NK-92 treated with Interleukin-12 subunit alpha and Interleukin-12 subunit beta, amount 100 ng/mL, for 24 hours (cell line): Measurements from ENCODE around the gene SYNM.
"Not testable (repeated sequence)": the region's sequence is repeated elsewhere in the genome, so short reads cannot be mapped to it uniquely, and the experiment has no call there.

Experiments
- DNase-seq: peaks from one replicate; lab custom pipeline; 2025; lab: John Stamatoyannopoulos, UW

Gene SYNM

DNA sequence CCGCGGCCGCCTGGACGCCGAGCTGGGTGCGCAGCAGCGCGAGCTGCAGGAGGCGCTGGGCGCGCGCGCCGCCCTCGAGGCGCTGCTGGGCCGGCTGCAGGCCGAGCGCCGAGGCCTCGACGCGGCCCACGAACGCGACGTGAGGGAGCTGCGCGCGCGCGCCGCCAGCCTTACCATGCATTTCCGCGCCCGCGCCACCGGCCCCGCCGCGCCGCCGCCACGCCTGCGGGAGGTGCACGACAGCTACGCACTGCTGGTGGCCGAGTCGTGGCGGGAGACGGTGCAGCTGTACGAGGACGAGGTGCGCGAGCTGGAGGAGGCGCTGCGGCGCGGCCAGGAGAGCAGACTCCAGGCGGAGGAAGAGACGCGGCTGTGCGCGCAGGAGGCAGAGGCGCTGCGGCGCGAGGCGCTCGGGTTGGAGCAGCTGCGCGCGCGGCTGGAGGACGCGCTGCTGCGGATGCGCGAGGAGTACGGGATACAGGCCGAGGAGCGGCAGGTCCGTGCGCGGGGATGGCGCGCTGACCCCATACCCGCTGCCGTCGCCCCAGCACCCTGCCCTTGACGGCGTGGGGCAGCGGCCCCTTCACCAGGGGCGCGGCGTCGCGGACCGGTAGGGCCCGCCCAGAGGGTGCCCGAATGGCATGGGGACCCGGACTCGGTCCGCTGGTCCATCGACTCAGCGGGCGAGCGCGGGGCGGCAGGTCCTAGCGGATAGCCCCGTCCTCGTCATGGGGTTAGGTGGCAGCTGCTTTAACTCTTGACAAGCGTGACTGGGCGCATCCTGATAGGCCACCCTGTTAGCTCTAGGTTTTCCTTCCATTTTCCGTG, 848 bp downstream of the SYNM start:
- DNase-seq, result no peak

DNA sequence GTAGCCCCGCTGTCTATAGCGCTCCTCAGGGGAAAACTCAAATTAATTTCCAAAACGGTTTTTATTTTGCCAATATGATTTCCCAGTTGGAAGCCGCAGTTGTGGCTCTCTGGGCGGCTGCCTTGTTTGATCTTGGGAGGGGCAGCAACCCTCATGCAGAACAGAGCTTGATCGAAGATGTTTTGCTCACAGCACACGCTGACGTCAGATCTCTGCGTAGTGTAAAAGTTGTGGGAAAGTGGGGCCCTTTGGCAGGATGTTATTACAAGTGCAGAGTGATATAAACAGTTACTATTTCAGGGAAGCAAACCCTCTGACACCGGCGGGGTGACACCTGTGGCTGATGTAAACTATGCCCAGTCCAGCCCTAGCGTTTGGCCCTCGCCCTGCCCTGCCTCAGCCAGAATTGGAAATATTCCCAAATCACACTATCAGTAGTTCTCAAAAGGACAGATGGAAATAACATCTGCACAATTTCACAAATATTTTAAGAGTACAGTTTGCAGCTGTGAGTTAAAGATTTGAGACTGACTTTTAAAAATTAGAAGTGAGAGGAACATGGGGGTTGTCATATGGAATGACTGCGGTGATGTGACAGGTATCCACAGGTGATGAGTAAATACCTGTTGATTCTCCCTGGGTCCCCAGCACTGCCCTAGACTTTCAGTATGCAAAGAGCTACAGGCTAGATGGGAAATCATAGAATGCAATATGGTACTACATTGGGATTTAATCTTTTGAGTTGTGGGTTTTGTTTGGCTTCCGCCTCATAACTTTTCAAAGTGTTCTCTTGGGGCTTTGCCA, 1.7 kb downstream of the SYNM start:
- DNase-seq, result no peak

DNA sequence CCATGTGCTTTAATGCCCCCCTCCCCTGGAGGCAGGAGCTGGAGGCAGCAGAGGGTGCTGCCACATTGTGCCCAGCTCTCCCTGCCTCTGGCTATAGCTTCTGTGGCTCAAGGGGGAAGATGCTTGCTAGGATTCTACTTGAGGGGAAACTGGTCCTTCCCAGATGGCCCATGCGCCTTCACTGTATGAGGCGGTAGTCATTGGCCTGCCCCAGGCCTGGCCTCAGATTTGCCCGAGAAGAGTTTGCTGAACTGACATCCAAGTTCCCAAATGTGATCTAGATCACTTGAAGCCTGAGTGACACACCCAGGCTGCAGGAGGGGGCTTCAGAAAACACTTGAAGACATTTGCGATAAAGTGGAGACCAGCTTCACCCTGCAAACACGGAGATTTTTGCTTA, 4.1 kb downstream of the SYNM start:
- no peak for DNase-seq

DNA sequence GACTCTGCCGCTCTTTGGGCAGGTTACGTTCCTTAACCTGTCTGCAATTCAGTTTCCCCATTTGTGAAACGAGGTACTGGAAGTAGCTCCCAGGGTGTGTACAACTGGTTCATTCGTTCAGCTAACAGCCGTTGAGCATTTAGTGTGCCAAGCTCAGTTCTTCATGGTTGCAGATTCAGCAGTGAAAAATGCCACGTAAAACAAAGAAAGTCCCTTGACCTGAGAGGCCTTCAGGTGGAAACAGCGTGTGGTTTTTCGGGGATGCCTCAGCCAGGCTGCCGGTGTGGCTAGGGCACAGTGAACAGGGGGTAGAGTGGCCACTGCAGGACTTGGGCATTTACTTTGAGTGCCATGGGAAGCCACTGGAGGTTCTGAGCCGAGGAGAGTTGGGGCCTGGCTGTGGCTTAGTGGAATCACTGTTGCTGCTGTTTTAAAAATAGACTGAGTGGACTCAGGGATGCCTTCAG, 4.7 kb downstream of the SYNM start:
- no peak for DNase-seq

DNA sequence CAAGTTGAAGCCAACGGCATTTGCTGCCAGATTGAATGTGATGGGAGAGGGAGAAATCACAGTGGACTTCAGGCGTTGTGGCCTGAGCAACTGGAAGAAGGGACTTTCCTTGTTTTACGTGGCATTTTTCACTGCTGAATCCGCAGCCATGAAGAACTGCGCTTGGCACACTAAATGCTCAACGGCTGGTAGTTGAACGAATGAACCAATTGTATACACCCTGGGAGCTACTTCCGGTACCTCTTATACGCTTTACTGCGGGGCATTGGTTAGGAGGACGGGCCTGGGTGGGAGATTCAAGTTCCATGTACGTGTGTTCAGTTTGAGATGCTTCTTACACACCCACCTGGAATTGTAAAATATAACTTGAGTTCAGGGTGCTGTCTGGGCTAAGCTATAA, 5.2 kb downstream of the SYNM start:
- DNase-seq, result no peak

DNA sequence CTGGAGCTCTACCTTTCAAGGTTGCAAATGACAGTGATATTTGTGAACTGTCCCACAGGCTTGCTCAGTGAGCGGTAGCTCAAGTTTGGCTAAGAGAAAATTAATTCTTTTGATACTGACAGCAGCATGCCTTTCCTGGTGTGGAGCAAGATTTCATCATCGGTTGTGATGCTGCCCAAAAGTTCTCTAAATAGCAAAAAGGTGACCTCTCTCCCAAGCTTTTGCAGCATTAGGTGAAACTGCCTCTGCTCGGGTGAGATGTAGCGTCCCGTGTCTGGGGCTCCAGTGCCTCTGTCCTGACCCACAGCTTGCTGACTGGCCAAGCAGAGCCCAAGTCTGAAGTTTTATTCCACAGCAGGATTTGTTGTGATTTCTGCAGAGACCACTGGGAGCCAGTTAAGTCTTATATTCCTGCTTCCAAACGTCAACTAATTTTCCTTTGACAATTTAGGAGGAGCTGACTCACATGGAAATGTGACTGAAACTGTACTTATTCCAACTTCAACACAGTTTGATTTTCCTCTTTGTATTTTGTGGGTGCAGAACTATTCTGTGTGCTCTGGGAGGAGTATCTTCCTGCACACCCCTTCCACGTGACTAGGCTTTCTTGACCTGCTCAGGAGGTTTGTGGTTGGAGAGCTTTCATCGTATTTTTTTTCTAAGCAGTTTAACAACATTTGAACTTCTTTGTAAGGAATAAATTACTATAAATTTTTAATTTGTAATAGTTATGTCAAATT, 5.9 kb downstream of the SYNM start:
- DNase-seq, result no peak

DNA sequence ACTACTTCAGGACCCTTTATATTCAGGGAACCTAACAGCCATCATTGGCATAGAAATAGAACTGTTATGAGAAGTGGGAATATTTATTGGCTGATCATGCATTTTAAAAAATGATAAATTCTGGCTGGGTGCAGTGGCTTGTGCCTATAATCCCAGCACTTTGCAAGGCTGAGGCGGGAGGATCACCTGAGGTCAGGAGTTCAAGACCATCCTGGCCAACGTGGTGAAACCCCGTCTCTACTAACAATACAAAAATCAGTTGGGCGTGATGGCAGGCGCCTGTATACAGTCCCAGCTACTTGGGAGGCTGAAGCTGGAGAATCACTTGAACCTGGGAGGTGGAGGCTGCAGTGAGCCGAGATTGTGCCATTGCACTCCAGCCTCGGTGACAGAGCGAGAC, 6.8 kb downstream of the SYNM start:
- not testable (repeated sequence) for DNase-seq

DNA sequence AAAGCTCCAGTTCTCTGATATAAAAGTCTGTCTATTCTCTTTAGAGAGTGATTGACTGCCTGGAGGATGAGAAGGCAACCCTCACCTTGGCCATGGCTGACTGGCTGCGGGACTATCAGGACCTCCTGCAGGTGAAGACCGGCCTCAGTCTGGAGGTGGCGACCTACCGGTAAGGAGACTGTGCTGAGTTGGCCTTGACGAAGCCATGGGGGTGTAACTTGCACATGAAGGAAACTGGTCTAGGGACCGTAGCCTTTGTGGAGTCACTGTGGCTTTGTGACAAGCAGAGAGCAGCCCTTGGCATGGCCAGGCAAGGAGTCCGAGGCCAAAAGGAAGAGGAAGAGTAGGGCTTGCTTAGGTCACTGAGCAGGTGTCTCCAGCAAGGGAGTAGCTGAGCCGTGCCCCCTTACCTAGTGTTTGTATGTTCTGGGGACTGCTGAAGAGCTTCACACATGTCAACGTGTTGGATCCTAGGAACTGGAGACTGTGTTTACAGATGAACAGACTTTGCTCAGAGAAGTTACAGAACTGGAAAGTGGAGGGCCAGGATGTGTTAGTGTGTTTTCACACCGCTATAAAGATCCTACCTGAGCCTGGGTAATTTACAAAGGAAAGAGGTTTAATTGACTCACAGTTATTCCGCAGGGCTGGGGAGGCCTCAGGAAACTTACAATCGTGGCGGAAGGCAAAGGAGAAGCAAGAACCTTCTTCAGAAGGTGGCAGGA, 8.8 kb downstream of the SYNM start:
- no peak for DNase-seq

DNA sequence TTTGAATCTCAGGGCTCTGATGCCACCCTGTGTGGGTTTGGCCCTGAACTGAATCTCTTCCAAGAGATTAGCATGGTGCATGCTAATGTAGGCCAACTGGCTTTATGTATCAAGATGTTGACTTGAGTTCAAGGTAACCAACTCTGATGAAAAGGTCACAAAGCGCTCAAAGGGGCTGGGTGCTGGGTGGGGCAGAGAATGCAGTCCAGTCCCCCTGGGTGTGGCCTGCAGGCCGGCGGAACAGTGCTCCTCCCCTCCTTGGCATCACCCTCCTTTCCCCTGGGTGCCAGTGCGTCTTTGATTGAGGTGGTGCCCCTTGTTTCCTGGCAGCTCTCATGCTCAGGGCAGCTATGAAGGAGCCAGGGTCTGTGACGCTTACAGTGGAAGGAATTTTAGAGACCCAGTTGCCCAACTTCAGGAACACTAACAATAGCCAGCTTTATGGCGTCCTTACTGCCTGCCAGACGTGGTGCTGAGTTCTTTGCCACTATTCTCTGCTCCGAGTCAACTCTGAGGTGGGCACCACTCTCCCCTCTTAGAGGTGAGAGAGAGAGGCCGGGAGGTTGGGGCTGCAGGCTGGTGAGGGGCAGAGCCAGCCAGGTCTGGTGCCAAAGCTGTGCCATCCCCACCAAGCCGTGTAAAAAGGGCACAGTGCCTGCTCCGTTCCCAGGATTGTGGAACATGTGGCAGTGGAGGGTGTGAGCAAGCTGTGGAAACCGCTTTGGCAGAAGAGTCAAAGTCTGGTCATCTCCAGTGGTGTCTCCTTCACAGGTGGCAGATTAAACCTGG, 9.8 kb downstream of the SYNM start:
- no peak for DNase-seq

DNA sequence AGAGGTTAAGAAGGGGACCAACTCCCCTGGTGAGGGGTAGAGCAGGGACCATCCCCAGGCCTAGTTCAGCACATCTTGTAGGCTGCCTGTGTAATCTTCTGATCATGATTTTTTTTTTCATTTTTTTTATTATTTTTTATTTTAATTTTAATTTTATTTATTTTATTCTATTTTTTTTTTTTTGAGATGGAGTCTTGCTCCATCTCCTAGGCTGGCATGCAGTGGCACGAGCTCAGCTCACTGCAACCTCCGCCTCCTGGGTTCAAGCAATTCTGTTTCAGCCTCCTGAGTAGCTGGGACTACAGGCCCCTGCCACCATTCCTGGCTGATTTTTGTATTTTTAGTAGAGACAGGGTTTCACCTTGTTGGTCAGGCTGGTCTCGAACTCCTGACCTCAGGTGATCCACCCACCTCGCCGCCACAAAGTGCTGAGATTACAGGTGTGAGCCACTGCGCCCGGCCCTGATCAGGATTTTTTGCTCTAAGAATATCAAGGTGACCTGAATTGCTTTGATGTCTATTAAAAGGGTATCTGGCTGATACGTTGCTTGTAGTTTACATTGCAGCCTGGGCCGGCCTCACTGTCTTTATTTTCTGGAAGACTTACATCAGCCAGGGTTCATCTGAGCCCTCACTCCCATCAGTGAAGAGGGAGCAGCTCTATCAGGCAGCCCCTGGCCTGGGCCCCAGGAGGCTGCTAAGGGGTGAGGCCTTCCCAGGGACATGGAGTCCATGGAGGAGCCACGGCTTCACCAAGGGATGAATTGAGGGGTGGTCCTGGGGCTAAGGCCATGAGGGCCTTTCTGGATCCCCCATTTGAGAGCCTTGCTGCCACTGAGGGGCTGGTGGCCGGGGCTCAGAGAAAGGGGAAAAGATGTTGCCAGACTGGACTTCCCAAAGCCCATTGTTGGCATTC, 10.7 kb downstream of the SYNM start:
- DNase-seq, result no peak

DNA sequence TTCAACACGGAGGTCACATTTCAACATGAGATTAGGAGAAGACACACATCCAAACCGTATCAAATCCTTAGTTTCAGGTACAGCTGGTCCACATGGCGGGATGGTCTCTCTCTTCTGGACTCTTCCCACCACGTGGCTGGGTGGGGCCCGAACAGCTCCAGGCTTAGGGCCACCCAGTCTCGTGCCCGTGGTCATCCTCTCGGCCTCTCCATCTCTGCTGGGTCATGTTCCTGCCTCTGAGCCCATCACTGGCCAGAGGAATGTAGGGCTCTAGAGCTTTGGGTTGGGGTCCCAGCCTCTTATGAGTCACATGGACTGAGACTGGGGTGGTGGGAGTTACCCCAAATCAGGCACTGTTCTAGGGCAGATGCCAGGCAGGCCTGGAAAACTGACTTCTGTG, 12.2 kb downstream of the SYNM start:
- DNase-seq, result no peak

DNA sequence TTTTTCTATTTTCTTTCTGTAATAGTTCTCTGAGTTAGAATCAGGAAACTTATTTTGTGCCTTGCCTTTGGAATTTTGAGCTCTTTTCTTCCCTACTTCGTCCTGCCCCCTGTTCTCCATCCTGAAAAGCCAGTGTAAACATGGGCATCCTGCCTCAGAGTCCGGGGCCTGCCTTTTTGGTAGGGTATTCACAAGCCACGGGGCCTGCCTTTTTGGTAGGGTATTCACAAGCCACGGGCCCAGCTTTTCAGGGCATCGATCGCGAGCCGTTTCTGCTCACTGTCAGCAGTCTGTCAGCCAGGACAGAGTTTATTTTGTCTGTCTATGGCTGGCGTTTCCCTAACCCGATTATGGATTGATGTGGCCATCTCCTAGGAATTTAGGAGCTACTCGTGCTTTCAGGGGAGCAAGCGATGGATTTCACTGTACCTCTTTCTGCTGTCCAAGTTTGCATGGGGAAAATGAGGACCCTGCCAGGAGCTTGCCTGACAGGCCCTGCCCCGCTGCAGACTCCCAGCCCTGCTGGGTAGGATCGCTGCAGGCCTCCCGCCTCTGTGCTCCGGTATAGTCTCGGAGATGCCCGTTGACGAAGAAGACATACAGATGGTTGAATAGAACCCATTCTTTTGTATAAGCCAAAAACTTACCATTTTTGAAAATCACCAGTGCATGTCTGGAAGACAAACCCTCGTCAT, 12.8 kb downstream of the SYNM start:
- no peak for DNase-seq

DNA sequence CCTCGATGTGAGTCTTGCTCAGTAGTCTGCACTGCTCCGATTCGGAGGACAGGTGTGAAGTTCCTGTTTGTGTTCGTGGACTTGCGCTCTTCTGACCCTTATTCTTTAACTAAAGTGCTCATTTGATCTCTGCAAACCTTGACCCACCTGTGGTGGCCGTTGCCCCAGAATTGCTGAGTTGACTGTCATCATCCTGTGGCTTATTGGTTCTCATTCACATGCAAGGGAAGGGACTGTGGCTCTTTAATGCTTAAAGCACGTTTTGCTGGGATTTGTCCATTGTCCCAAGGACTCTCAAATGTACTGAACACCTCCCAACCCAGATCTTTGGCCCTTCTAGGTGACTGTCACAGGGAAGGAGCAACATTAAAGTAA, 13.4 kb downstream of the SYNM start:
- DNase-seq, result no peak

DNA sequence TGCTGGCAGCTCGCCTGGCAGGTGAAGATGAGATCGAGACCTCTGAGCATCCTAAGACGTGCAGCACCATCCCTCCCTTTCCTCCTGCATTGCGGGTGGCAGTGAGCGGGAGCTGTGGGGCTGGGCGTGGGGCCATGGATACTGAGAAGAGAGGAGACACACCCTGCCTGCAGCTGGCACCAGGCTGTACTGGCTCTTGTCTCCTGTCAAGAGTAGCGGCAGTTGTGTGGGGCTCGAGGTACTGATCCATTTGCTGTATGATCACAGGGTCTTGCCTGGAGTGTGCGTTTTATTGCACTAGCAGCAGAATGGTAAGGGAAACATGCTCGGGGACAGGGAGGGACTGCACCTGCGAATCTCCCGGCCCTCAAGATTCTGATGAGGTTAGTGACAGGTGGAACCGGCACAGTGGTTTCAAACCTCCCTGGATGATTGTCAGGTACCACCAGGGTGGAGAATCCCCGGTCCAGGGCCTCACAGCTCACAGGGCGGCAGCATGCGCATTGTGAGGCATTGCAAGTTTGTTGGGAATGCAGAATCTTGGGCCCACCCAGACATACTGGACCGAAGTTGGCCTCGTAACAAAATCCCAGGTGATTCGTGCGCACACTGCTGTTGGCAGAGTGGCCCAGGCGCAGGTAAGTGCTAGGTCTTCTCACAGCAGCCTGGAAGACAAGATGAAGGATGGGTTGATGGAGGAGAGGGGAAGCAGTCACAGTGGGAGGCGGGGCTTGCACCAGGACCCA, 14.1 kb downstream of the SYNM start:
- no peak for DNase-seq

DNA sequence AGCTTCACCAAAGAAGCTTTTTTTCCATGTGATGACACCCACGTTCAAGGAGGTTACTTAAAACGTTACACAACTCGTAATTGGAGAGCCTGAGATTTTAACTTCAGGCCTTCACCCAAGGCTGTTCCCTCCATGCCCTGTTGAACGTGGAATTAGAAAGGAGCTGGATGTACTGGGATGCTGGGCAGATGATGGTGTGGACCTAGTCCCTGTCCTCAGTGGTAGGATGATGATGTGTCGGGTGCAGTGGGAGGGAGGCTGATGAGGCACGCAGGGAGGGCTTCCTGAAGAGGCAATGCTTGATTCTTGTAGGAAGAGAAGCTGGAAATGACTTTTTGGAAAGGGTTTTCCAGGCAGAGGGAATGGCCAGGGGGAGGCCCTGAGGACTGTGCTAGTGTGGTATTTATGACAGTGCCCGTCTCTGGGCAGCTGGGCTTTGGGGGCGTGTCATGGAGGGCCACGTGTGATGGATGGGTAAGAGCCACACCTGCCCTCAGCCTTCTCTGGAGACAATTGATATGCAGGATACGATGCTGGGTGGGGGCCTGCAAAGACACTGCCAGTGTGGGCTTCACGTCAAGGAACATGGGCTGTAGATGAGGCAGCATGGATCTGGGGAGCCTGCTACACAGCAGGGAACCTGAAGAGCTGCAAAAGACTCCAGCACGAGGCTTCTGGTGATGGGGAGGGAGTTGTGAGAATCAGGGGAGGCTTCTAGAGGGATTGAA, 15.3 kb downstream of the SYNM start:
- DNase-seq, result no peak

DNA sequence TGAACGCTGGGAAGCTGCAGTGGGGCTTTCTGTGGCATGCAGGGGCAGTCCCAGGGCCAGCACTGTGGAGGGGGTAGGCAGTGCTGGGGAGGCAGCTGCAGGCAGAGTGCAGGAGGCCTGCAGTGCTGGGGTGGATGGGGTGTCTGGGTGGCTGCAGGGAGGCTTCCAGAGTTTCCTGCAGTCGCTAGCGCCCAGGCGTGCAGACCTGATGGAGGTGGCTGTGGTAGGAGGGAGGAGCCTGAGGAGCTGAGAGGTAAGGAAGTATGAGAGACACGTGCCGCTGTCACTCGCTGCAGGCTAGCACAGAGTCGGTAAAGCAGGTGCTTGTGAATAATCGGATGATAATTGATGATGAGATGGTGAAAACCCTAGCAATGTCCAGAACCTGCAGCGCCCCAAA, 16.3 kb downstream of the SYNM start:
- DNase-seq, result no peak

DNA sequence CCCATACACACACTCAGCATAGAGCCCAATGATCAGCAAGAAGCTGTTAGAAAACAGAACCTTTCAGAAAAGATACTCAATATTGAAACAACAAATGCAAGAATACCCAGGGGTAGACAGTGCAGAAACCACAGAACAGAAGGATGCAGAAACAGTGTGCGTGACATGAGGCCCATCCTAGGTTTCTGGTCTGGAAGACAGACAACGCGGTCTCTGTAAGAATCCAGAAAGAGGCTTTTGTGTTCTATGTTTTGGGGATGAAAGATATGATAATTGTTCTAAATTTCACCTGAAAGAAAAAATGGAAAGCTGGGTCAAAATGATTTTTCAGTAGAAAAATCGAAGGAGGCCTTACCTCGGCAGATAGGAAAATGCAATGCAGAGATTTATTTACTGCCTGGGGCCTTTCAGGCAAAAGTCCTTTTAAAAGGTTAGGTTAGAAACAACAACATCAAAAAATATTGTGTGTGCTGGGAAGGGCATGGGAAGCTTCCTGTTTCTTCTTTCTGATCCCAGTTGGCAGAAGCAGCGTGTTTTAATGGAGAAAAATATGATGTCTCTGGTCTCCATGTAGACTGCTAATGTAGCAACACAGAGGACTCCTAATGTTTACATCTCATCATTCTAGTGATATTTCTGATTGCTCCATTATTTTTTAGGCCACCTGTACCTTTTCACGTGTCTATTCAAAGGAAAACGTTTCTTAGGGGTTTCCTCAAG, 17.0 kb downstream of the SYNM start:
- no peak for DNase-seq
